ENCODE data around the gene MYCBP2.
"Not testable (repeated sequence)": the region's sequence is repeated elsewhere in the genome, so short reads cannot be mapped to it uniquely, and the experiment has no call there.

The MYCBP2 gene

GRCh38 chr13:77345150-77345780 lies 18.4 kb upstream of the MYCBP2 start:
- in situ Hi-C loops (cut with HindIII; ENCODE audit: low pct_ligation_motif_present, low pct_unique_long_range_greater_than_20kb, low sequenced_read_pairs): no loop called here
- no peak for DNase-seq

GRCh38 chr13:77343841-77344240 lies 16.9 kb upstream of the MYCBP2 start:
- no peak for DNase-seq
- in situ Hi-C loops (cut with HindIII; ENCODE audit: low pct_ligation_motif_present, low pct_unique_long_range_greater_than_20kb, low sequenced_read_pairs): no loop called here

- in situ Hi-C loops (cut with HindIII; ENCODE audit: low pct_ligation_motif_present, low pct_unique_long_range_greater_than_20kb, low sequenced_read_pairs): no loop called here
Observed at GRCh38 chr13:77339408-77339807, 12.5 kb upstream of the MYCBP2 start.

GRCh38 chr13:77338961-77339401 lies 12.1 kb upstream of the MYCBP2 start:
- in situ Hi-C loops (cut with HindIII; ENCODE audit: low pct_ligation_motif_present, low pct_unique_long_range_greater_than_20kb, low sequenced_read_pairs): no loop called here

More at GRCh38 chr13:77339408-77339807, 12.5 kb upstream of the MYCBP2 start:
- no peak for DNase-seq

GRCh38 chr13:77338329-77338728 lies 11.4 kb upstream of the MYCBP2 start:
- no peak for DNase-seq
- in situ Hi-C loops (cut with HindIII; ENCODE audit: low pct_ligation_motif_present, low pct_unique_long_range_greater_than_20kb, low sequenced_read_pairs): no loop called here

More at GRCh38 chr13:77338961-77339401, 12.1 kb upstream of the MYCBP2 start:
- no peak for DNase-seq

- DNase-seq: no peak
- in situ Hi-C loops (cut with HindIII; ENCODE audit: low pct_ligation_motif_present, low pct_unique_long_range_greater_than_20kb, low sequenced_read_pairs): no loop called here
Observed at GRCh38 chr13:77337159-77337558, 10.3 kb upstream of the MYCBP2 start.

GRCh38 chr13:77335543-77335942 lies 8.6 kb upstream of the MYCBP2 start:
- in situ Hi-C loops (cut with HindIII; ENCODE audit: low pct_ligation_motif_present, low pct_unique_long_range_greater_than_20kb, low sequenced_read_pairs): no loop called here

GRCh38 chr13:77333594-77333993 lies 6.7 kb upstream of the MYCBP2 start:
- no peak for DNase-seq
- in situ Hi-C loops (cut with HindIII; ENCODE audit: low pct_ligation_motif_present, low pct_unique_long_range_greater_than_20kb, low sequenced_read_pairs): no loop called here

More at GRCh38 chr13:77335543-77335942, 8.6 kb upstream of the MYCBP2 start:
- no peak for DNase-seq

GRCh38 chr13:77331421-77331820 lies 4.5 kb upstream of the MYCBP2 start:
- no peak for DNase-seq
- in situ Hi-C loops (cut with HindIII; ENCODE audit: low pct_ligation_motif_present, low pct_unique_long_range_greater_than_20kb, low sequenced_read_pairs): no loop called here

- in situ Hi-C loops (cut with HindIII; ENCODE audit: low pct_ligation_motif_present, low pct_unique_long_range_greater_than_20kb, low sequenced_read_pairs): no loop called here
- peak; percentile 4 for DNase-seq
Observed at GRCh38 chr13:77329911-77330584, 3.2 kb upstream of the MYCBP2 start.

- in situ Hi-C loops (cut with HindIII; ENCODE audit: low pct_ligation_motif_present, low pct_unique_long_range_greater_than_20kb, low sequenced_read_pairs): no loop called here
- DNase-seq: peak; percentile 92
Observed at GRCh38 chr13:77329133-77329910, 2.4 kb upstream of the MYCBP2 start.

- in situ Hi-C loops (cut with HindIII; ENCODE audit: low pct_ligation_motif_present, low pct_unique_long_range_greater_than_20kb, low sequenced_read_pairs): no loop called here
- no peak for DNase-seq
Observed at GRCh38 chr13:77328819-77329132, 1.9 kb upstream of the MYCBP2 start.

GRCh38 chr13:77325371-77325980 lies 1.4 kb downstream of the MYCBP2 start:
- DNase-seq: peak; percentile 19
- in situ Hi-C loops (cut with HindIII; ENCODE audit: low pct_ligation_motif_present, low pct_unique_long_range_greater_than_20kb, low sequenced_read_pairs): no loop called here

GRCh38 chr13:77323858-77324257 lies 3.0 kb downstream of the MYCBP2 start:
- in situ Hi-C loops (cut with HindIII; ENCODE audit: low pct_ligation_motif_present, low pct_unique_long_range_greater_than_20kb, low sequenced_read_pairs): no loop called here
- no peak for DNase-seq

GRCh38 chr13:77319536-77319935 lies 7.4 kb downstream of the MYCBP2 start:
- no peak for DNase-seq
- in situ Hi-C loops (cut with HindIII; ENCODE audit: low pct_ligation_motif_present, low pct_unique_long_range_greater_than_20kb, low sequenced_read_pairs): no loop called here

- no peak for DNase-seq
- in situ Hi-C loops (cut with HindIII; ENCODE audit: low pct_ligation_motif_present, low pct_unique_long_range_greater_than_20kb, low sequenced_read_pairs): no loop called here
Observed at GRCh38 chr13:77318741-77319140, 8.2 kb downstream of the MYCBP2 start.

GRCh38 chr13:77316430-77316829 lies 10.5 kb downstream of the MYCBP2 start:
- DNase-seq: no peak
- in situ Hi-C loops (cut with HindIII; ENCODE audit: low pct_ligation_motif_present, low pct_unique_long_range_greater_than_20kb, low sequenced_read_pairs): no loop called here

GRCh38 chr13:77315509-77315908 lies 11.4 kb downstream of the MYCBP2 start:
- in situ Hi-C loops (cut with HindIII; ENCODE audit: low pct_ligation_motif_present, low pct_unique_long_range_greater_than_20kb, low sequenced_read_pairs); DNase-seq: not testable (repeated sequence)

- in situ Hi-C loops (cut with HindIII; ENCODE audit: low pct_ligation_motif_present, low pct_unique_long_range_greater_than_20kb, low sequenced_read_pairs): no loop called here
Observed at GRCh38 chr13:77313923-77314322, 13.0 kb downstream of the MYCBP2 start.

More at GRCh38 chr13:77313923-77314322, 13.0 kb downstream of the MYCBP2 start:
- DNase-seq: no peak
